GM23338 (cell line): ENCODE measurements around the gene LIME1. TPM values are rescaled to one million over a fixed set of nuclear protein-coding genes. Genes with fewer than 3 reads are reported as not detected.

Experiments
- ATAC-seq: fragments of 200-7000 bp; cut with Tn5 transposase; 3 replicates; pipeline ENCODE4 v1.9.1; 2020
- DNase-seq: peaks from one replicate; pipeline ENCODE4 v3.0.0-alpha.2; 2015; ENCODE audit warnings: low spot score
- H2AFZ ChIP-seq: fragments of 200-600 bp; sonication (generic); 2 replicates; pipeline ENCODE4 v1.8.0; 2016; ENCODE audit warnings: antibody characterized with exemption, mild to moderate bottlenecking, moderate library complexity
- H3F3A ChIP-seq: fragments of 200-600 bp; sonication (generic); replicated peaks from 2 replicates; pipeline ENCODE4 v1.8.0; 2017; ENCODE audit warnings: antibody characterized with exemption, mixed run types, low read depth
- H3K27ac ChIP-seq: fragments of 200-600 bp; sonication (generic); 2 replicates; pipeline ENCODE4 v1.6.1; 2016; ENCODE audit warnings: low read depth
- H3K27me3 ChIP-seq: fragments of 200-600 bp; sonication (generic); 2 replicates; pipeline ENCODE4 v1.8.0; 2016; ENCODE audit warnings: mild to moderate bottlenecking, mixed run types, moderate library complexity; ENCODE audit not compliant: insufficient read depth
- H3K36me3 ChIP-seq: fragments of 200-600 bp; sonication (generic); 2 replicates; pipeline ENCODE4 v1.8.0; 2016; ENCODE audit warnings: mild to moderate bottlenecking; ENCODE audit not compliant: insufficient read depth
- H3K4me1 ChIP-seq: fragments of 200-600 bp; sonication (generic); 2 replicates; pipeline ENCODE4 v1.8.0; 2016; ENCODE audit warnings: mild to moderate bottlenecking, moderate library complexity; ENCODE audit not compliant: insufficient read depth
- H3K4me2 ChIP-seq: fragments of 200-600 bp; sonication (generic); 2 replicates; pipeline ENCODE4 v1.7.1; 2017; ENCODE audit warnings: mixed run types
- H3K4me3 ChIP-seq: fragments of 200-600 bp; sonication (generic); 2 replicates; pipeline ENCODE4 v1.6.1; 2016; ENCODE audit warnings: mixed run types
- H3K79me2 ChIP-seq: fragments of 200-600 bp; sonication (generic); replicated peaks from 2 replicates; pipeline ENCODE4 v1.8.0; 2017; ENCODE audit warnings: mild to moderate bottlenecking; ENCODE audit not compliant: insufficient read depth
- H3K9me2 ChIP-seq: fragments of 200-600 bp; sonication (generic); 2 replicates; pipeline ENCODE4 v1.8.0; 2017; ENCODE audit not compliant: insufficient read depth
- H4K20me1 ChIP-seq: fragments of 200-600 bp; sonication (generic); replicated peaks from 2 replicates; pipeline ENCODE4 v1.8.0; 2017; ENCODE audit warnings: mild to moderate bottlenecking; ENCODE audit not compliant: insufficient read depth
- H3K27ac Mint-ChIP-seq: 2 replicates; pipeline ENCODE4 v1.8.0; 2020; ENCODE audit warnings: inconsistent platforms, mild to moderate bottlenecking, moderate library complexity, mixed read lengths
- H3K27me3 Mint-ChIP-seq: 3 replicates; pipeline ENCODE4 v1.8.0; 2022; ENCODE audit warnings: low read depth, mild to moderate bottlenecking, moderate library complexity, mixed read lengths, inconsistent platforms; ENCODE audit not compliant: insufficient read depth, poor library complexity
- H3K36me3 Mint-ChIP-seq: 3 replicates; pipeline ENCODE4 v1.8.0; 2021; ENCODE audit warnings: low read depth, mild to moderate bottlenecking, inconsistent platforms, moderate library complexity, mixed read lengths
- H3K4me1 Mint-ChIP-seq: 3 replicates; pipeline ENCODE4 v1.8.0; 2020; ENCODE audit warnings: mild to moderate bottlenecking, inconsistent platforms, mixed read lengths
- H3K4me3 Mint-ChIP-seq: 3 replicates; pipeline ENCODE4 v1.8.0; 2021; ENCODE audit warnings: moderate library complexity, mild to moderate bottlenecking, inconsistent platforms, mixed read lengths
- H3K9me3 Mint-ChIP-seq: 3 replicates; pipeline ENCODE4 v1.8.0; 2020; ENCODE audit warnings: moderate library complexity, mild to moderate bottlenecking, inconsistent platforms, mixed read lengths
- CREB1 ChIP-seq: fragments of 250-450 bp; sonication (Bioruptor Pico); IDR thresholded peaks from 2 replicates; pipeline ENCODE4 v1.5.0; 2020; ENCODE audit warnings: low read depth, mild to moderate bottlenecking, moderate library complexity
- EZH2 ChIP-seq: fragments of 200-600 bp; sonication (generic); IDR thresholded peaks from one replicate; pipeline ENCODE4 v1.8.0; 2017; ENCODE audit warnings: antibody characterized with exemption, mild to moderate bottlenecking, low read depth; ENCODE audit not compliant: unreplicated experiment
- EZH2phosphoT487 ChIP-seq: fragments of 200-600 bp; sonication (generic); IDR thresholded peaks from one replicate; pipeline ENCODE4 v1.8.1; 2018; ENCODE audit warnings: antibody characterized with exemption; ENCODE audit not compliant: unreplicated experiment
- JUNB ChIP-seq: IDR thresholded peaks from one replicate; pipeline ENCODE4 v1.6.1; 2016; ENCODE audit warnings: antibody characterized with exemption; ENCODE audit not compliant: unreplicated experiment
- NANOG ChIP-seq: IDR thresholded peaks from 2 replicates; pipeline ENCODE4 v1.6.1; 2016; ENCODE audit warnings: antibody characterized with exemption, borderline replicate concordance
- POLR2AphosphoS5 ChIP-seq: IDR thresholded peaks from 2 replicates; pipeline ENCODE4 v1.6.1; 2016; ENCODE audit warnings: antibody characterized with exemption, low read depth
- STAT1 ChIP-seq: IDR thresholded peaks from one replicate; pipeline ENCODE4 v1.6.1; 2016; ENCODE audit warnings: antibody characterized with exemption; ENCODE audit not compliant: unreplicated experiment
- ZNF114 ChIP-seq: fragments of 250-450 bp; sonication (Bioruptor Pico); IDR thresholded peaks from 2 replicates; pipeline ENCODE4 v1.5.0; 2020; ENCODE audit warnings: mild to moderate bottlenecking, moderate library complexity
- ZNF331 ChIP-seq: fragments of 250-450 bp; sonication (Bioruptor Pico); IDR thresholded peaks from 2 replicates; pipeline ENCODE4 v1.5.0; 2020; ENCODE audit warnings: low read depth, mild to moderate bottlenecking, moderate library complexity
- polyA plus RNA-seq: library from polyadenylated mRNA; unstranded; fragments of >200 nt; fragmentation: Nextera tagmentation; extraction: Ambion mirVana; gene quantifications from 2 replicates; pipeline ENCODE4 v1.2.1, GENCODE V29; 2016
- total RNA-seq: library from RNA; depleted of rRNA; stranded (reverse); fragments of >200 nt; shearing (Covaris generic); gene quantifications from 2 replicates; pipeline ENCODE4 v1.2.3, GENCODE V29; 2014
- TF ChIP-seq, protein P1 (sequence below): IDR thresholded peaks from one replicate; pipeline ENCODE4 v1.6.1; 2018; ENCODE audit warnings: antibody characterized with exemption; ENCODE audit not compliant: unreplicated experiment
- TF ChIP-seq, protein P2 (sequence below), 2 experiments: fragments of 200-600 bp in 1 of 2; sonication (generic) in 1 of 2; conservative IDR thresholded peaks; 2 replicates each; pipeline versions ENCODE4 v1.5.1 to v1.6.1; 2016 to 2017; ENCODE audit warnings: antibody characterized with exemption in 2 of 2, low read depth in 2 of 2, mild to moderate bottlenecking in 2 of 2, moderate library complexity in 1 of 2
- TF ChIP-seq, protein P3 (sequence below): IDR thresholded peaks from 2 replicates; pipeline ENCODE4 v1.6.1; 2016; ENCODE audit warnings: antibody characterized with exemption

Gene LIME1
- total and polyA plus RNA-seq, 2 experiments from 2014 or later: 4.7 to 12.2 TPM

DNA sequence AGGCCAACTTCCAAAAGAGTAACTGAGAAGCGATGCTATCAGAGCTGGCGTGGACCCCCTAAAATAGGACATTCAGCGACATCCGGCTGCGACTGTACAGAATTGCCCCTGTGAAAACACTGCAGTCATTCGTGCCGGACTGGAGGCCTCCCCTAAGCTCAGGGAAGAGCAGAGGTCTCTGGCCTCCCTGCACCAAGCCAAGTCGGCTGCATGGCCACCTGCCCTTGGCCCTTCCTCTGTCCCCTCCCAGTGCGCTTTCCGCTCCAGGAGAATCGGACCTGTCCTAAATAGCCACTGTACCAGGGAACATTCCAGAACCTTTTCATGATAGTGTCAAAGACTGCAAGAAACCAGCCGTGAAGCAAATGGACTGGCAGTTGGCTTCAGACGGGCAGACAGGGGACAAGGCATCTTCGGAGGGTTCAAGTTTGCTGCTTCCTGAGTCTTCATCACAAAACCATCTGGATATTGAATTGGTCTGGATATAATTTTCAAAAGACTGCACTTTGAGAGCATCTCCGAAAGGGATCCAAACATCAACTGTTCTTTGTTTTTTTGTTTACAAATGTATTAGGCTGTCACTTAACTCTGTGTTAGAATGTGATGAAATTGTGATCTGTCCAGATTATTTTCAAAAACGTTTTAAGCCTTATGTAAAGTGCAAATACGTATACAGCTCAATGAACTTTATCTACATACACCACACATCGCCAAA is 19.6 kb downstream of the LIME1 start (continued):
- TF ChIP-seq, protein P1, sequence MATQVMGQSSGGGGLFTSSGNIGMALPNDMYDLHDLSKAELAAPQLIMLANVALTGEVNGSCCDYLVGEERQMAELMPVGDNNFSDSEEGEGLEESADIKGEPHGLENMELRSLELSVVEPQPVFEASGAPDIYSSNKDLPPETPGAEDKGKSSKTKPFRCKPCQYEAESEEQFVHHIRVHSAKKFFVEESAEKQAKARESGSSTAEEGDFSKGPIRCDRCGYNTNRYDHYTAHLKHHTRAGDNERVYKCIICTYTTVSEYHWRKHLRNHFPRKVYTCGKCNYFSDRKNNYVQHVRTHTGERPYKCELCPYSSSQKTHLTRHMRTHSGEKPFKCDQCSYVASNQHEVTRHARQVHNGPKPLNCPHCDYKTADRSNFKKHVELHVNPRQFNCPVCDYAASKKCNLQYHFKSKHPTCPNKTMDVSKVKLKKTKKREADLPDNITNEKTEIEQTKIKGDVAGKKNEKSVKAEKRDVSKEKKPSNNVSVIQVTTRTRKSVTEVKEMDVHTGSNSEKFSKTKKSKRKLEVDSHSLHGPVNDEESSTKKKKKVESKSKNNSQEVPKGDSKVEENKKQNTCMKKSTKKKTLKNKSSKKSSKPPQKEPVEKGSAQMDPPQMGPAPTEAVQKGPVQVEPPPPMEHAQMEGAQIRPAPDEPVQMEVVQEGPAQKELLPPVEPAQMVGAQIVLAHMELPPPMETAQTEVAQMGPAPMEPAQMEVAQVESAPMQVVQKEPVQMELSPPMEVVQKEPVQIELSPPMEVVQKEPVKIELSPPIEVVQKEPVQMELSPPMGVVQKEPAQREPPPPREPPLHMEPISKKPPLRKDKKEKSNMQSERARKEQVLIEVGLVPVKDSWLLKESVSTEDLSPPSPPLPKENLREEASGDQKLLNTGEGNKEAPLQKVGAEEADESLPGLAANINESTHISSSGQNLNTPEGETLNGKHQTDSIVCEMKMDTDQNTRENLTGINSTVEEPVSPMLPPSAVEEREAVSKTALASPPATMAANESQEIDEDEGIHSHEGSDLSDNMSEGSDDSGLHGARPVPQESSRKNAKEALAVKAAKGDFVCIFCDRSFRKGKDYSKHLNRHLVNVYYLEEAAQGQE: no peak
- TF ChIP-seq CREB1 (CRISPR knock-in tag): no peak

DNA sequence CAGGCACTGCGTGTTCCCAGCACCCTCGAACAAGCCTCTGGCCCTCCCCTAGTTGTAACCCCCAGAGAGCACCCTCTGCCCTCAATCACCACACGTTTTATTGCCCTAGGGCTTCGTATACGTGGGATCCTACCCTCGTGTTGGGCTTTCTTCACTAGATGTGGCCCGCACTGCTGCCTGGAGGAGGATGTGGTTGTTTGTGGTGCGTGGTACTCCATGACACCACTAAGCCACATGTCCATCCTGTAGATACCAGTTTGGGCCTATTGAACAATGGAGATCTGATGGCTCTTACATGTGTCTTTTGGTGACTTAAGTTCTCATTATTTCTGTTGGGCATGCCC is 20.2 kb downstream of the LIME1 start:
- DNase-seq (no peak), ATAC-seq (no peak)
- Histone ChIP-seq H3K4me1 (peaks cover 4% of the 10 kb centered on the region; the same call in 1 of the 2 replicates), H3K27me3 (no peaks in the 10 kb centered on the region), H3K79me2 (no peaks in the 10 kb centered on the region), H2AFZ (no peak overlapping the region), H3K9me2 (no peaks in the 10 kb centered on the region), H3K36me3 (no peaks in the 10 kb centered on the region), H3K4me3 (no peak overlapping the region), H3K27ac (no peak overlapping the region), H3F3A (peaks cover 5% of the 10 kb centered on the region; the same call in 1 of the 2 replicates), H4K20me1 (no peaks in the 10 kb centered on the region), H3K4me2 (no peak overlapping the region)
- H3K4me3 Mint-ChIP-seq: no peak overlapping the region
- peaks cover 5% of the 10 kb centered on the region for H3K27me3 Mint-ChIP-seq
- H3K4me1 Mint-ChIP-seq: peaks cover 8% of the 10 kb centered on the region
- no peaks in the 10 kb centered on the region; the same call in 1 of the 3 replicates for H3K9me3 Mint-ChIP-seq
- peaks cover 5% of the 10 kb centered on the region; the same call in 2 of the 3 replicates for H3K36me3 Mint-ChIP-seq
- no peak overlapping the region for H3K27ac Mint-ChIP-seq
- no peak for TF ChIP-seq ZNF114
- TF ChIP-seq, protein P1: no peak
- TF ChIP-seq EZH2phosphoT487: no peak
- no peak for TF ChIP-seq POLR2AphosphoS5
- no peak for TF ChIP-seq CREB1 (CRISPR knock-in tag)
- TF ChIP-seq NANOG: no peak
- no peak for TF ChIP-seq EZH2
- TF ChIP-seq ZNF331 (CRISPR knock-in tag): no peak
- TF ChIP-seq, protein P2, sequence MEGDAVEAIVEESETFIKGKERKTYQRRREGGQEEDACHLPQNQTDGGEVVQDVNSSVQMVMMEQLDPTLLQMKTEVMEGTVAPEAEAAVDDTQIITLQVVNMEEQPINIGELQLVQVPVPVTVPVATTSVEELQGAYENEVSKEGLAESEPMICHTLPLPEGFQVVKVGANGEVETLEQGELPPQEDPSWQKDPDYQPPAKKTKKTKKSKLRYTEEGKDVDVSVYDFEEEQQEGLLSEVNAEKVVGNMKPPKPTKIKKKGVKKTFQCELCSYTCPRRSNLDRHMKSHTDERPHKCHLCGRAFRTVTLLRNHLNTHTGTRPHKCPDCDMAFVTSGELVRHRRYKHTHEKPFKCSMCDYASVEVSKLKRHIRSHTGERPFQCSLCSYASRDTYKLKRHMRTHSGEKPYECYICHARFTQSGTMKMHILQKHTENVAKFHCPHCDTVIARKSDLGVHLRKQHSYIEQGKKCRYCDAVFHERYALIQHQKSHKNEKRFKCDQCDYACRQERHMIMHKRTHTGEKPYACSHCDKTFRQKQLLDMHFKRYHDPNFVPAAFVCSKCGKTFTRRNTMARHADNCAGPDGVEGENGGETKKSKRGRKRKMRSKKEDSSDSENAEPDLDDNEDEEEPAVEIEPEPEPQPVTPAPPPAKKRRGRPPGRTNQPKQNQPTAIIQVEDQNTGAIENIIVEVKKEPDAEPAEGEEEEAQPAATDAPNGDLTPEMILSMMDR (conservative IDR thresholded peaks at IDR 0.05; ENCODE audit: low read depth in 2 of 2): no peak
- TF ChIP-seq, protein P3, sequence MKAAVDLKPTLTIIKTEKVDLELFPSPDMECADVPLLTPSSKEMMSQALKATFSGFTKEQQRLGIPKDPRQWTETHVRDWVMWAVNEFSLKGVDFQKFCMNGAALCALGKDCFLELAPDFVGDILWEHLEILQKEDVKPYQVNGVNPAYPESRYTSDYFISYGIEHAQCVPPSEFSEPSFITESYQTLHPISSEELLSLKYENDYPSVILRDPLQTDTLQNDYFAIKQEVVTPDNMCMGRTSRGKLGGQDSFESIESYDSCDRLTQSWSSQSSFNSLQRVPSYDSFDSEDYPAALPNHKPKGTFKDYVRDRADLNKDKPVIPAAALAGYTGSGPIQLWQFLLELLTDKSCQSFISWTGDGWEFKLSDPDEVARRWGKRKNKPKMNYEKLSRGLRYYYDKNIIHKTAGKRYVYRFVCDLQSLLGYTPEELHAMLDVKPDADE: no peak
- no peak for TF ChIP-seq JUNB
- TF ChIP-seq STAT1: no peak
